Nephron progenitor cell (in vitro differentiated cells): ENCODE measurements around the gene TM9SF4.

ENCODE experiments used
- DNase-seq: peaks from one replicate; pipeline ENCODE4 v3.0.0; 2021
- H3K27ac Mint-ChIP-seq: 2 replicates; pipeline ENCODE4 v1.8.0; 2021; ENCODE audit warnings: mild to moderate bottlenecking, moderate library complexity, mixed read lengths
- H3K27me3 Mint-ChIP-seq: 2 replicates; pipeline ENCODE4 v1.8.0; 2021; ENCODE audit warnings: mild to moderate bottlenecking, low read depth, mixed read lengths; ENCODE audit not compliant: poor library complexity
- H3K36me3 Mint-ChIP-seq: 2 replicates; pipeline ENCODE4 v1.8.0; 2021; ENCODE audit warnings: low read depth, mixed read lengths
- H3K4me1 Mint-ChIP-seq: 2 replicates; pipeline ENCODE4 v1.8.0; 2021; ENCODE audit warnings: mixed read lengths
- H3K4me3 Mint-ChIP-seq: 2 replicates; pipeline ENCODE4 v1.8.0; 2021; ENCODE audit warnings: mild to moderate bottlenecking, moderate library complexity, mixed read lengths
- H3K9me3 Mint-ChIP-seq: 2 replicates; pipeline ENCODE4 v1.8.0; 2021; ENCODE audit warnings: mild to moderate bottlenecking, moderate library complexity, mixed read lengths
- TF ChIP-seq, protein P1 (sequence below): fragments of 200-600 bp; sonication (generic); IDR thresholded peaks from 2 replicates; pipeline ENCODE4 v1.5.0; 2021; ENCODE audit warnings: antibody characterized with exemption

The TM9SF4 gene

DNA sequence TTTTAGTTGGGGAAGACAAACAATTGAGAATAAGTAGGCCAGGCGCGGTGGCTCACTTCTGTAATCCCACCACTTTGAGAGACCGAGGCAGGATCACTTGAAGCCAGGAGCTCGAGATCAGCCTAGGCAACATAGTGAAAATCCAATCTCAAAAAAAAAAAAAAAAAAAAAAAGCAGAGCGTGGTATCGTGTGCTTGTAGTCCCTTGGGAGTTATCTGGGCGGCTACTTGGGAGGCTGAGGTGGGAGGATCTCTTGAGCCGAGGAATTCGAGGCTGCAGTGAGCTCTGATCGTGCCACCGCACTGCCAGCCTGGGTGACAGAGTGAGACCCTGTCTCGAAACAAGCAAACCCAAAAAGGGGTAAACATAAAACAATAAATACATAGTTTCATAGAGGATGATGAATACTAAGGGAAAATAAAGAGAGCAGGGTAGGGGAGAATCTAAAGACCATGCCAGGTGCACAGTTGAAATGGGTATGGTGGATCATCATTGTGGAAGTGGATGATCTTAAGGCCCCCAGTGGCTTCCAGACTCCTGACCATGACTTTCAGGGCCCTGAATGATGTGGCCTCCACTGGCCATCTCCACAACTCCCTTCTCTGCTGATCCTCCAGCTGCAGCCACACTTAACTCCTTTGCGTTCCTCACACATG lies 99.1 kb downstream of the TM9SF4 start:
- H3K27ac Mint-ChIP-seq, result peak overlapping the region; percentile 25
- no peak for DNase-seq
- peaks cover 9% of the 10 kb centered on the region for H3K36me3 Mint-ChIP-seq
- no peaks in the 10 kb centered on the region for H3K9me3 Mint-ChIP-seq
- TF ChIP-seq, protein P1, sequence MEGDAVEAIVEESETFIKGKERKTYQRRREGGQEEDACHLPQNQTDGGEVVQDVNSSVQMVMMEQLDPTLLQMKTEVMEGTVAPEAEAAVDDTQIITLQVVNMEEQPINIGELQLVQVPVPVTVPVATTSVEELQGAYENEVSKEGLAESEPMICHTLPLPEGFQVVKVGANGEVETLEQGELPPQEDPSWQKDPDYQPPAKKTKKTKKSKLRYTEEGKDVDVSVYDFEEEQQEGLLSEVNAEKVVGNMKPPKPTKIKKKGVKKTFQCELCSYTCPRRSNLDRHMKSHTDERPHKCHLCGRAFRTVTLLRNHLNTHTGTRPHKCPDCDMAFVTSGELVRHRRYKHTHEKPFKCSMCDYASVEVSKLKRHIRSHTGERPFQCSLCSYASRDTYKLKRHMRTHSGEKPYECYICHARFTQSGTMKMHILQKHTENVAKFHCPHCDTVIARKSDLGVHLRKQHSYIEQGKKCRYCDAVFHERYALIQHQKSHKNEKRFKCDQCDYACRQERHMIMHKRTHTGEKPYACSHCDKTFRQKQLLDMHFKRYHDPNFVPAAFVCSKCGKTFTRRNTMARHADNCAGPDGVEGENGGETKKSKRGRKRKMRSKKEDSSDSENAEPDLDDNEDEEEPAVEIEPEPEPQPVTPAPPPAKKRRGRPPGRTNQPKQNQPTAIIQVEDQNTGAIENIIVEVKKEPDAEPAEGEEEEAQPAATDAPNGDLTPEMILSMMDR, result no peak
- H3K4me1 Mint-ChIP-seq, result peaks cover 65% of the 10 kb centered on the region
- H3K27me3 Mint-ChIP-seq, result peaks cover 2% of the 10 kb centered on the region
- H3K4me3 Mint-ChIP-seq, result peak overlapping the region; percentile 89

DNA sequence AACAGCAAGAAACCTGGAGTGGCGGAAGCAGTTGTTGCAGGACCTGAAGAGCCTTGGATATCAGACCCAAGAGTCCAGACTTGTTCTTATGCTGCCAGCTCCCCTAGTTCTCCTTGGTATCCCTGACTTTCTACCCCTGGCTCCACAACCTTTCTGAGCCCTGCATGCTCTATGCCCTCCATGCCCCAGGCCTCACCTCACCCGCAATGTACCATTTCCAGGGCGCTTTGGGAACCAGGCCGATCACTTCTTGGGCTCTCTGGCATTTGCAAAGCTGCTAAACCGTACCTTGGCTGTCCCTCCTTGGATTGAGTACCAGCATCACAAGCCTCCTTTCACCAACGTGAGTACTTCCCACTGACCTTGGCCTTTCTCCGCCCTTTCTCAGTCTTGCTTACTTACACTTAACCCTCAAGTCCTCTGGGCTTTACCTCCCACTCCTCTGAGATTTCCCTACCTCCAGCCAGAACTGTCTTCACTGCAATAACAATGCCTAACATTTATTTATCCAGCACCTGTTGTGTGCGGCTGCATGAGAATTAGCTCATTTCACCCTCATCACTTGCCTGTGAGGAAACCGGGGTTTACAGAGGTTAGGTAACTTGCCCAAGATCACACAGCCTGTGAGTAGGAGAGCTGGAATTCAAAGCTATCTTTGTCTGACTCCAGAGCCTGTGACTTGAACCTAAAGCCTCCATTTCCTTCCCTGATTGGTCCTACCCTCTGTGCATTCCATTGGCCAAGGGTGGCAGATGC lies 100.5 kb downstream of the TM9SF4 start:
- Mint-ChIP-seq H3K36me3 (peaks cover 9% of the 10 kb centered on the region), H3K27ac (peak overlapping the region; percentile 98), H3K4me3 (peak overlapping the region; percentile 89), H3K9me3 (no peaks in the 10 kb centered on the region), H3K4me1 (peaks cover 51% of the 10 kb centered on the region), H3K27me3 (peaks cover 2% of the 10 kb centered on the region)
- TF ChIP-seq, protein P1, result no peak
- DNase-seq, result no peak

DNA sequence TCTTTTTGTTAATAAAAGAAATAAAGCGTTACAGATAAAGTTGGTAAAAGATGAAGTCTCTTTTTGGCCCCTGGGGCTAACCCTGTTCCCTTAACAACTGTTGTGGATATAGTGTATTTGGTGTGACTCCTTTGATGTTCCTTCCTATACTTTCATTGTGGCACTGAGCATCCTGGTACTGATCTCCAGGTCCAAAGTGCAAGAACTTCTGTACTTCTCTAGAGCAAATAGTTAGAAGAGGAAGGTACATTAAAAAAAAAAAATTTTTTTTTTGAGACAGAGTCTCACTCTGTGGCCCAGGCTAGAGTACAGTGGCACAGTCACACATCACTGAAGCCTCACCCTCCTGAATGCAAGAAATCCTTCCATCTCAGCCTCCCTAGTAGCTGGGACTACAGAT lies 104.4 kb downstream of the TM9SF4 start:
- Mint-ChIP-seq H3K4me1 (peaks cover 20% of the 10 kb centered on the region), H3K27me3 (no peaks in the 10 kb centered on the region), H3K9me3 (no peaks in the 10 kb centered on the region), H3K27ac (no peak overlapping the region), H3K36me3 (peaks cover 43% of the 10 kb centered on the region), H3K4me3 (no peak overlapping the region)
- no peak for DNase-seq
- TF ChIP-seq, protein P1, result no peak

DNA sequence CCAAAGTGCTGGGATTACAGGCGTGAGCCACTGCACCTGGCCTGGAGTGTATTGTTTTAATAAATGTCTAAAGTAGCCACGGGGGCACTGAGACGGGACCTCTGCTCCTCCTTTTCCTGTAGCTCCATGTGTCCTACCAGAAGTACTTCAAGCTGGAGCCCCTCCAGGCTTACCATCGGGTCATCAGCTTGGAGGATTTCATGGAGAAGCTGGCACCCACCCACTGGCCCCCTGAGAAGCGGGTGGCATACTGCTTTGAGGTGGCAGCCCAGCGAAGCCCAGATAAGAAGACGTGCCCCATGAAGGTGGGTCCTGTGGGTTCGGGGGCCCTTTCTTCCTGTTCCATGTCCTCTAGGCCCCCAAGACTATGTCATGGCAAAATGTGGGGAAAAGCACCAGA lies 105.6 kb downstream of the TM9SF4 start:
- peaks cover 55% of the 10 kb centered on the region for H3K36me3 Mint-ChIP-seq
- peaks cover 7% of the 10 kb centered on the region for H3K4me1 Mint-ChIP-seq
- H3K27me3 Mint-ChIP-seq, result no peaks in the 10 kb centered on the region
- no peak overlapping the region for H3K4me3 Mint-ChIP-seq
- H3K9me3 Mint-ChIP-seq, result no peaks in the 10 kb centered on the region
- TF ChIP-seq, protein P1, result no peak
- H3K27ac Mint-ChIP-seq, result no peak overlapping the region
- DNase-seq, result no peak

DNA sequence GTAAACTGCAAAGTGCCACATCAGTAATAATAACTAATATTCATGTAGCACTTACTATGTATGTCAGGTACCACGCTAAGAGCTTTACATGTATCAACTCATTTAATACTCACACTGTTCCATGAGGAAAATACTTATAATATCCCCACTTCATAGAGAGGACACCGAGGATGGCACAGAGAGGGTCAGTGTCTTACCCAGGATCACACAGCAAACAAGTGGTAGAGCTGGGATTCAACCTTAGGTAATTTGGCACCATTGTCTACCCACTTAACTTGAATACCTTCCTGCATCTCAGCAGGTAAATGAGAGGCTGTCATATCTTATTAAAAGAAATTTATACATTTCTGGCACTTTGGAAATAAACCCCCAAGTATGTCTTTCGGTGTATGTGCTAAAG lies 106.2 kb downstream of the TM9SF4 start:
- H3K9me3 Mint-ChIP-seq, result no peaks in the 10 kb centered on the region
- no peaks in the 10 kb centered on the region for H3K27me3 Mint-ChIP-seq
- H3K4me1 Mint-ChIP-seq, result peaks cover 2% of the 10 kb centered on the region
- H3K36me3 Mint-ChIP-seq, result peaks cover 56% of the 10 kb centered on the region
- no peak overlapping the region for H3K27ac Mint-ChIP-seq
- H3K4me3 Mint-ChIP-seq, result no peak overlapping the region
- DNase-seq, result no peak
- TF ChIP-seq, protein P1, result no peak
